SHP77 (cell line): ENCODE data around the gene BEST2.

Experiments used
- DNase-seq, 2 experiments: peaks; one replicate each; lab custom pipeline; 2025; lab: John Stamatoyannopoulos, UW

Gene BEST2

GRCh38 chr19:12769689-12770088 is 18.1 kb downstream of the BEST2 start:
- DNase-seq: peak; percentile 91 to 95

- no peak for DNase-seq
These were observed 19.3 kb downstream of the BEST2 start for GRCh38 chr19:12770922-12771321.

GRCh38 chr19:12772323-12772722 is 20.7 kb downstream of the BEST2 start:
- DNase-seq: no peak

- DNase-seq: no peak
These were observed 22.0 kb downstream of the BEST2 start for GRCh38 chr19:12773571-12773970.

- DNase-seq: no peak
These were observed 23.3 kb downstream of the BEST2 start, which contains the start of gene HOOK2 for GRCh38 chr19:12774588-12775555. Gene HOOK2 (minus strand): TSS chr19:12775552. CDS start chr19:12775449, 103 bp downstream.

- DNase-seq: peak; percentile 59 to 71
These were observed 25.8 kb downstream of the BEST2 start for GRCh38 chr19:12777217-12778016.

- DNase-seq: peak; percentile 79 to 83
These were observed 26.7 kb downstream of the BEST2 start for GRCh38 chr19:12778017-12778904.

GRCh38 chr19:12778905-12779161 is 27.2 kb downstream of the BEST2 start:
- no peak for DNase-seq

GRCh38 chr19:12779162-12779993 is 27.8 kb downstream of the BEST2 start:
- peak in 1 of 2 experiments; percentile 49 for DNase-seq

GRCh38 chr19:12782174-12782423 is 30.5 kb downstream of the BEST2 start:
- DNase-seq: peak in 1 of 2 experiments; percentile 10

GRCh38 chr19:12782424-12783290 is 31.1 kb downstream of the BEST2 start:
- peak; percentile 57 to 75 for DNase-seq

GRCh38 chr19:12783291-12783848 is 31.8 kb downstream of the BEST2 start:
- no peak for DNase-seq

GRCh38 chr19:12783849-12784393 is 32.3 kb downstream of the BEST2 start:
- DNase-seq: no peak

GRCh38 chr19:12784394-12784870 is 32.8 kb downstream of the BEST2 start:
- DNase-seq: no peak

- DNase-seq: no peak
These were observed 33.4 kb downstream of the BEST2 start for GRCh38 chr19:12784871-12785430.

GRCh38 chr19:12785431-12786031 is 33.9 kb downstream of the BEST2 start:
- DNase-seq: no peak

- no peak for DNase-seq
These were observed 34.7 kb downstream of the BEST2 start for GRCh38 chr19:12786141-12786870.

GRCh38 chr19:12786952-12787351 is 35.4 kb downstream of the BEST2 start:
- no peak for DNase-seq
